Progenitor cell of endocrine pancreas (in vitro differentiated cells): ENCODE measurements around the gene IL1R1. TPM values are rescaled to one million over a fixed set of nuclear protein-coding genes. Genes with fewer than 3 reads are reported as not detected.

Experiments
- DNase-seq: peaks from one replicate; pipeline ENCODE4 v3.0.0; 2021; ENCODE audit warnings: low spot score; ENCODE audit not compliant: unreplicated experiment
- H3K27ac Mint-ChIP-seq: 2 replicates; pipeline ENCODE4 v1.8.0; 2021; ENCODE audit warnings: mild to moderate bottlenecking, moderate library complexity, mixed read lengths
- H3K27me3 Mint-ChIP-seq: 2 replicates; pipeline ENCODE4 v1.8.0; 2021; ENCODE audit warnings: mixed read lengths
- H3K36me3 Mint-ChIP-seq: 2 replicates; pipeline ENCODE4 v1.8.0; 2022; ENCODE audit warnings: mixed read lengths; ENCODE audit not compliant: insufficient read depth
- H3K4me1 Mint-ChIP-seq: 2 replicates; pipeline ENCODE4 v1.8.0; 2021; ENCODE audit warnings: low read depth, mixed read lengths
- H3K4me3 Mint-ChIP-seq: 2 replicates; pipeline ENCODE4 v1.8.0; 2021; ENCODE audit warnings: low read depth, mild to moderate bottlenecking, moderate library complexity, mixed read lengths
- H3K9me3 Mint-ChIP-seq: 2 replicates; pipeline ENCODE4 v1.8.0; 2021; ENCODE audit warnings: low read depth, mixed read lengths
- total RNA-seq: library from RNA; stranded (reverse); gene quantifications from 2 replicates; pipeline ENCODE4 v1.2.1, GENCODE V29; 2021
- TF ChIP-seq, protein P1 (sequence below): fragments of 200-600 bp; sonication (generic); IDR thresholded peaks from one replicate; pipeline ENCODE4 v1.5.0; 2021; ENCODE audit warnings: antibody characterized with exemption, mild to moderate bottlenecking; ENCODE audit not compliant: unreplicated experiment

The IL1R1 gene
- total RNA-seq, 1 donor from 2014 or later: 1.1 TPM

GRCh38 chr2:102112692-102113665 lies 29.6 kb upstream of the IL1R1 start:
- no peak for DNase-seq
- Mint-ChIP-seq H3K27me3 (peaks cover 5% of the 10 kb centered on the region), H3K4me1 (peaks cover 13% of the 10 kb centered on the region), H3K4me3 (no peak overlapping the region), H3K9me3 (no peaks in the 10 kb centered on the region), H3K36me3 (no peaks in the 10 kb centered on the region), H3K27ac (no peak overlapping the region)
- TF ChIP-seq, protein P1, sequence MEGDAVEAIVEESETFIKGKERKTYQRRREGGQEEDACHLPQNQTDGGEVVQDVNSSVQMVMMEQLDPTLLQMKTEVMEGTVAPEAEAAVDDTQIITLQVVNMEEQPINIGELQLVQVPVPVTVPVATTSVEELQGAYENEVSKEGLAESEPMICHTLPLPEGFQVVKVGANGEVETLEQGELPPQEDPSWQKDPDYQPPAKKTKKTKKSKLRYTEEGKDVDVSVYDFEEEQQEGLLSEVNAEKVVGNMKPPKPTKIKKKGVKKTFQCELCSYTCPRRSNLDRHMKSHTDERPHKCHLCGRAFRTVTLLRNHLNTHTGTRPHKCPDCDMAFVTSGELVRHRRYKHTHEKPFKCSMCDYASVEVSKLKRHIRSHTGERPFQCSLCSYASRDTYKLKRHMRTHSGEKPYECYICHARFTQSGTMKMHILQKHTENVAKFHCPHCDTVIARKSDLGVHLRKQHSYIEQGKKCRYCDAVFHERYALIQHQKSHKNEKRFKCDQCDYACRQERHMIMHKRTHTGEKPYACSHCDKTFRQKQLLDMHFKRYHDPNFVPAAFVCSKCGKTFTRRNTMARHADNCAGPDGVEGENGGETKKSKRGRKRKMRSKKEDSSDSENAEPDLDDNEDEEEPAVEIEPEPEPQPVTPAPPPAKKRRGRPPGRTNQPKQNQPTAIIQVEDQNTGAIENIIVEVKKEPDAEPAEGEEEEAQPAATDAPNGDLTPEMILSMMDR: no peak

DNA sequence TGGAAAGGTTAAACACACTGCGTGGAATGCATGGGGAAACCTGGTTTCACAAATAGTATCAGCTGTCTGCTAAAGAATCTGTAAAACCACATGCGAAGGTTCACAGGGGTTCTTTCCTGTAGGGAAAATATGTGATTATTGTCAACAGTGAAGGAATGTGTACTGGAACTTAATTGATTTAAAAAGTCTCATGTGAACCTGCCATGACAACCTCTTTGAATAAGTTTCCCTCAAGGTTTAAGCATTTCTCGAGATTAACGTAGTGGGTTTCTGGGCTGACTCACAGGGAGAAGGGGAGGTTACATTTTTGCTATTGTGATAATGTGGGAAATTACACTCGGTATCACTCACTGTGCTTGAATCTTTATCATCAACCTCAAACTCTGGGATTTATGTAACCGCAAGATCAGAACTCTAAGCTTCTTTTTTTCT lies 28.2 kb upstream of the IL1R1 start:
- Mint-ChIP-seq H3K9me3 (no peaks in the 10 kb centered on the region), H3K36me3 (no peaks in the 10 kb centered on the region), H3K27me3 (peaks cover 5% of the 10 kb centered on the region), H3K4me3 (no peak overlapping the region), H3K4me1 (peaks cover 8% of the 10 kb centered on the region), H3K27ac (no peak overlapping the region)
- TF ChIP-seq, protein P1: no peak
- DNase-seq: no peak

DNA sequence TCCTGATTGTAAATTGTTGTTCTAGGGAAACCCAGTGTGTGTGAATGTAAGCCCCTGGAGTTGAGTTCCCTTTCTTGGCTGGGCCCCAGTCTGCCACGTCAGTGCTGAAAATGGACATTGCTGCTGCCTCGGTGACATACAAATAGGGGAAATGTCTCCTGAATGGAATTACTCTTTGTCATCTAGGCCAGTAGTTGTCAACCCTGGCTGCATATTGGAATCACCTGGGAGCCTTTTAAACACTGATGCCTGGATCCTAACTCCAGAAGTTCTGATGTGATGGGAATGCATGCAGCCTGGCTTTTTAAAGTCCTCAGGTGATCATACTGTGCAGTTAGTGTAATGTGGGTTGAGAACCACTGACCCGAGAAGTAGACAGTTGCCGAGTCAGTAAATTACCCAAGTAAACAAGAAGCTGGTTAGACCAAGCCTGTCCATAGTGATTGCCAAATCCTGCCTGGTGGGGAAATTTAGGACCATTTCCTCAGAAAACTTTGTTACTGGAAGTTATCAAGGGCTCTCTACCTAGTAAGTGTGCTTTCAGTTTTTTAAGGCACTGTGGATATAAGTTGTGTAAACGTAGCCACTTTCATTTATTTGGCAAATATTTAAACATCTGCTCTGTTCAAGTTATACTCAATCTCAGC lies 27.6 kb upstream of the IL1R1 start:
- DNase-seq: no peak
- Mint-ChIP-seq H3K27ac (no peak overlapping the region), H3K9me3 (no peaks in the 10 kb centered on the region), H3K4me1 (peaks cover 8% of the 10 kb centered on the region), H3K27me3 (peaks cover 5% of the 10 kb centered on the region), H3K36me3 (no peaks in the 10 kb centered on the region), H3K4me3 (no peak overlapping the region)
- TF ChIP-seq, protein P1: no peak

DNA sequence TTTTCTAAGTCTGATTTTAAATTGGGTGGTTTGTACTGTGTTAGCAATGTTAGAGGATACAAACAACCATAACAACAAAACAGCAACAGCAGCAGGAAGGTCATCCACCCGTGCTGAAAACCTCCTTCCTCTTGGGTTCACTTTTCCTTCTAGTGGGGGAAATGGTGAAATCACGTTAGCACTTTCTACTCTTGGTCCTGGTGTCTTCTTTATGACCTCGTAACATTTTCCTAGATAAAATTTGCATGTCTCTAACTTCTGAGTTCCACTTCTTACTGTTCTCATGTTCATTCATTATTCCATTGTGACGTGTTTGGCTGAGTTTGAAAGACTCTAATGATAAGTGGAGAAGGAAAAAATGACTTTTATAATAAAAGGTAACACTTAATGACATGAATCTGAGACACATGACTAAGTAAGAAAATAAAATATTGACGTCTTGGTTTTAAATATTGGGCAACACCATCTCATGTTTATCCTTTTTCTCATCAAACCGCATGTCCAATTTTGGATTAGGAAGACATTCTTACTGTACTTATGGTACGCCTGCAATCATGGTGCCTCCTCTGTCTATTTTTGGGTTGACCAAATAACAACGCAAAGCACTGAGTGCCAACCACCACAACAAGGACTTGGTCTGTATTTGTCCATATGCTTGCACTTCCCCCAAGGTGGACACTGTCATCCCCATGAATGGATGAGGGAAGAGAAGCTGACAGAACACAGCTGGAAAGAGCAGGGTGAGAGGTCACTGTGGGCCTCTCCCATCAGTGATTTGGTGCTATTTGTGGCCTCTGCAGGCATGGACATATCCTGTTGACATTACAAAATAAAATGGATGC lies 25.7 kb upstream of the IL1R1 start:
- Mint-ChIP-seq H3K4me3 (no peak overlapping the region), H3K27ac (no peak overlapping the region), H3K9me3 (no peaks in the 10 kb centered on the region), H3K27me3 (peaks cover 9% of the 10 kb centered on the region), H3K36me3 (no peaks in the 10 kb centered on the region), H3K4me1 (peaks cover 6% of the 10 kb centered on the region)
- TF ChIP-seq, protein P1: no peak
- DNase-seq: no peak

DNA sequence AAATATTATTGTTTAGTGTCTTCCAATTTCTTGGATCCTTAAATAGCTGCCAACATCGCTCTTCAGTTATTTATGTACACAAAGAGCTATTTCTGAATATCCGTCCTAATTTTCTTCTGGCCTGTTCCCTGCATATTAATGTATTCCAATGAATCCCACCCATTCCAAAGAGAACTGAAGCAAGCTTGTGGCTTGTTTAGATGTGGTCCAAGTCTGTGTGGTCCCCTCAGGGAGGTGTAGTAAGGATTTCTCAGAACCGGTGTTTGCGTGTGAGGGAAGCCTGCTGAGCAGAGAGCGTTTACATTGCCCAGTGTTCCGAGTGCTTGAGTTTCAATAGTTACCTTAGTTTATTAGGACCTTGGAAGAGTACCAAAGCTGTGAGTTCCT lies 25.1 kb upstream of the IL1R1 start:
- TF ChIP-seq, protein P1: no peak
- Mint-ChIP-seq H3K27me3 (peaks cover 9% of the 10 kb centered on the region), H3K36me3 (no peaks in the 10 kb centered on the region), H3K4me1 (peaks cover 6% of the 10 kb centered on the region), H3K4me3 (no peak overlapping the region), H3K27ac (no peak overlapping the region), H3K9me3 (no peaks in the 10 kb centered on the region)
- DNase-seq: no peak
